ENCODE data around the gene DDX51. TPM values are rescaled to one million over a fixed set of nuclear protein-coding genes. Genes with fewer than 3 reads are reported as not detected.

The DDX51 gene
- total RNA-seq, 1 donor from 2014 or later, result 39.9 TPM

DNA sequence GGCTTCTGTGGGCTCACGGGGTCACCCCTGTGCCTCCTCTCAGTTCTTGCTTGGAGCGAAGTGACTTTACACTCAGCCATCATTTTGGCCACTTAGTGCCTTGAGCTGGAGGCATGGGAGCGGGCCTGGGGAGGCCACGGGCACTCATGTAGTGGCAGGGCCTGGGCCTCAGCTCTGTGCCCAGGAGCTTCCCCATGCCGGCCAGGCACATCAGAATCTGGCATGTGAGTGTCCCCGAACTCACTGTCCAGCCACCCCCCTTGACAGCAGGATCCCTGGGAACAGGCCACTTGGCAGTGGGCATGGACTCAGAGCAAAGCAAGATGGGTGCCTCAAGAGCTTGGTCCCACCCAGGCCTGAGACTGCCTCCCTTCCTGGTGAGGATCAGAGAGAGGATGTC, 29.5 kb downstream of the DDX51 start:
- CTCF ChIA-PET, result no interaction called here
- H3K36me3 Mint-ChIP-seq (ENCODE audit: low read depth), result peaks cover 68% of the 10 kb centered on the region

GRCh38 chr12:132111654-132112304, 32.3 kb downstream of the DDX51 start:
- H3K4me3 Mint-ChIP-seq, result no peak overlapping the region
- intact Hi-C loops (cut with micrococcal nuclease), result no loop called here
- no peak for TF ChIP-seq CTCF (IDR thresholded peaks at IDR 0.05)
- no peak overlapping the region for H3K27ac Mint-ChIP-seq
- peaks cover 77% of the 10 kb centered on the region for H3K36me3 Mint-ChIP-seq (ENCODE audit: low read depth)
- no peaks in the 10 kb centered on the region for H3K27me3 Mint-ChIP-seq
- DNase-seq (no peak), ATAC-seq (ENCODE audit: low read depth) (no peak)
- H3K4me1 Mint-ChIP-seq, result no peaks in the 10 kb centered on the region
- no peaks in the 10 kb centered on the region for H3K9me3 Mint-ChIP-seq
- ChIA-PET POLR2A (no interaction called here), CTCF (no interaction called here)

More for the DNA sequence above, 29.5 kb downstream of the DDX51 start:
- H3K27ac Mint-ChIP-seq, result no peak overlapping the region
- no peaks in the 10 kb centered on the region for H3K27me3 Mint-ChIP-seq
- no peak overlapping the region for H3K4me3 Mint-ChIP-seq
- POLR2A ChIA-PET, result no interaction called here
- no peak for TF ChIP-seq CTCF (IDR thresholded peaks at IDR 0.05)
- ATAC-seq (ENCODE audit: low read depth), result no peak
- H3K4me1 Mint-ChIP-seq, result no peaks in the 10 kb centered on the region
- no peaks in the 10 kb centered on the region for H3K9me3 Mint-ChIP-seq
- no peak for DNase-seq
- intact Hi-C loops (cut with micrococcal nuclease), result no loop called here

DNA sequence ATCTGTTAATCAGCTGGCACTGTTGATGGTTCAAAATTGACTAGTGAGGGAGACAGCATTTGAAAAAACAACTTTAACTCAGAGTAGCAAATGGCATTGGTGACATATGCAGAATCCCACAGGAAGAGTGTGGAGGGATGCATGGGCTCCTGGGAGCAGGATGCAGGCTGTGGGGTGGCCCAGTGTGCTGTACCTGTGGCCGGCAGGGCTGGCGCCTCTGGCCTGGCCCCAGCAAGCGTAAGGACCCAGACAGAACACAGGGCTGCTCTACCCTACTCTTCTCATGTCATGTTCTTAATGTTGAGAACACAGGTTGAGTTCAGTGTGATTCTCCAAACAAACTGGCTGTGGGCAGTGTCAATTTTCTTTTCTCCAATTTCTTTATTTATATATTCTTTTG, 33.4 kb downstream of the DDX51 start:
- no peaks in the 10 kb centered on the region for H3K27me3 Mint-ChIP-seq
- intact Hi-C loops (cut with micrococcal nuclease), result no loop called here
- ChIA-PET CTCF (no interaction called here), POLR2A (no interaction called here)
- TF ChIP-seq CTCF (IDR thresholded peaks at IDR 0.05), result no peak
- no peaks in the 10 kb centered on the region for H3K4me1 Mint-ChIP-seq
- H3K36me3 Mint-ChIP-seq (ENCODE audit: low read depth), result peaks cover 74% of the 10 kb centered on the region
- no peaks in the 10 kb centered on the region for H3K9me3 Mint-ChIP-seq
- ATAC-seq (ENCODE audit: low read depth) (no peak), DNase-seq (no peak)
- no peak overlapping the region for H3K27ac Mint-ChIP-seq
- H3K4me3 Mint-ChIP-seq, result no peak overlapping the region

GRCh38 chr12:132109741-132110140, 34.4 kb downstream of the DDX51 start:
- H3K27ac Mint-ChIP-seq, result no peak overlapping the region
- no peak for TF ChIP-seq CTCF (IDR thresholded peaks at IDR 0.05)
- intact Hi-C loops (cut with micrococcal nuclease), result no loop called here
- CTCF ChIA-PET, result no interaction called here
- H3K9me3 Mint-ChIP-seq, result no peaks in the 10 kb centered on the region
- no peak overlapping the region for H3K4me3 Mint-ChIP-seq
- no peak for DNase-seq
- H3K36me3 Mint-ChIP-seq (ENCODE audit: low read depth), result peaks cover 72% of the 10 kb centered on the region
- H3K27me3 Mint-ChIP-seq, result no peaks in the 10 kb centered on the region
- POLR2A ChIA-PET, result no interaction called here
- H3K4me1 Mint-ChIP-seq, result no peaks in the 10 kb centered on the region
- ATAC-seq (ENCODE audit: low read depth), result no peak

DNA sequence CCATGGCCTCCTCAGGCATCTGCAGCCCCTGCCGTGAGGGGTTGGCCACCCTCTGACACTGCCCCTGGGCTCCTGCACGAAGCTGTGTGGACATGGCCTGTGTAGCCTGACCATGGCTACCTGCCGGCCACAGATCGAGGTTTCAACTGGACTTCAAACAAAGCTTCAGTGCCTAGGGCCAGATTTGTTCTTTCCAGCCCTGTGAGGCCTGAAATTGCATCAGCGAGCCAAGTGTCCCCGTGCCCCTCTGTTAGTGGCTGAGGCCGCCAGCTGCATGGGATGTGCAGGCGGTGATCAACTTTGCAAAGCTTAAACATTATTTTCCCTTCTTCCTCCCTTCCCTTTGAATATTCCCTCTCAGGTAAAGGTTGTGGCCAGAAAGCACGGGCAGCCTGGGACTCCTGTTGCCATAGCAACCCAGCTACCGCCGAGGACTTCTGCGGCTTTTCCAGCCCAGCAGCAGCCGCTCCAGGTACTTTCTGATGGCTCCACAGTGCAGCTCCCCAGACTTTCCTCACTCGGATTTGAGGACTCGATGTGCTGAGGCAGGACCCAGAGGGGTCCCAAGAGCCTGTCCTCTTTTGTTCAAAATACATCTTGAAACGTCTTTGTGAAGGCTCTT, 35.8 kb downstream of the DDX51 start:
- peaks cover 58% of the 10 kb centered on the region for H3K36me3 Mint-ChIP-seq (ENCODE audit: low read depth)
- intact Hi-C loops (cut with micrococcal nuclease), result no loop called here
- no peak overlapping the region for H3K4me3 Mint-ChIP-seq
- ChIA-PET POLR2A (no interaction called here), CTCF (no interaction called here)
- H3K9me3 Mint-ChIP-seq, result no peaks in the 10 kb centered on the region
- H3K4me1 Mint-ChIP-seq, result no peaks in the 10 kb centered on the region
- DNase-seq (no peak), ATAC-seq (ENCODE audit: low read depth) (no peak)
- no peak overlapping the region for H3K27ac Mint-ChIP-seq
- no peaks in the 10 kb centered on the region for H3K27me3 Mint-ChIP-seq
- TF ChIP-seq CTCF (IDR thresholded peaks at IDR 0.05), result no peak

Data from activated B cell treated with CpG ODN at 0.5 μM for 24 hours (primary cell).